Measurements from ENCODE around the gene DNAJB9.
A peak's percentile ranks its signal among the peaks of the same experiment; 100 is the strongest.

Gene DNAJB9

GRCh38 chr7:108570146-108570755 lies 577 bp downstream of the DNAJB9 start:
- DNase-seq = peak; percentile 60

- DNase-seq = no peak
Measured at GRCh38 chr7:108572480-108572879, 2.8 kb downstream of the DNAJB9 start.

- DNase-seq = no peak
Measured at GRCh38 chr7:108575156-108575555, 5.5 kb downstream of the DNAJB9 start.

- no peak for DNase-seq
Measured at GRCh38 chr7:108576116-108576515, 6.4 kb downstream of the DNAJB9 start.

- DNase-seq = no peak
Measured at GRCh38 chr7:108578937-108579336, 9.3 kb downstream of the DNAJB9 start.

GRCh38 chr7:108580298-108580697 lies 10.6 kb downstream of the DNAJB9 start:
- DNase-seq = no peak

GRCh38 chr7:108581655-108582491 lies 12.2 kb downstream of the DNAJB9 start:
- no peak for DNase-seq

GRCh38 chr7:108584211-108584610 lies 14.5 kb downstream of the DNAJB9 start:
- no peak for DNase-seq

- no peak for DNase-seq
Measured at GRCh38 chr7:108585843-108586242, 16.2 kb downstream of the DNAJB9 start.

GRCh38 chr7:108586274-108586710 lies 16.6 kb downstream of the DNAJB9 start:
- DNase-seq = no peak

- DNase-seq = no peak
Measured at GRCh38 chr7:108589199-108589598, 19.5 kb downstream of the DNAJB9 start.

- no peak for DNase-seq
Measured at GRCh38 chr7:108589874-108590273, 20.2 kb downstream of the DNAJB9 start.

GRCh38 chr7:108590606-108591005 lies 20.9 kb downstream of the DNAJB9 start:
- no peak for DNase-seq

GRCh38 chr7:108592646-108593201 lies 23.1 kb downstream of the DNAJB9 start:
- peak; percentile 65 for DNase-seq

GRCh38 chr7:108596560-108596959 lies 26.9 kb downstream of the DNAJB9 start:
- no peak for DNase-seq

- peak; percentile 51 for DNase-seq
Measured at GRCh38 chr7:108598153-108598552, 28.5 kb downstream of the DNAJB9 start.

- DNase-seq = no peak
Measured at GRCh38 chr7:108598914-108599580, 29.4 kb downstream of the DNAJB9 start.

GRCh38 chr7:108600399-108600798 lies 30.7 kb downstream of the DNAJB9 start:
- no peak for DNase-seq

- DNase-seq = peak; percentile 57
Measured at GRCh38 chr7:108603656-108604306, 34.1 kb downstream of the DNAJB9 start.

- no peak for DNase-seq
Measured at GRCh38 chr7:108604307-108605077, 34.8 kb downstream of the DNAJB9 start.

GRCh38 chr7:108605559-108606201 lies 36.0 kb downstream of the DNAJB9 start:
- no peak for DNase-seq

- no peak for DNase-seq
Measured at GRCh38 chr7:108609643-108610042, 40.0 kb downstream of the DNAJB9 start.

All from NCI-H146 (cell line).